HepG2 (cell line): ENCODE results near the gene DAAM1. TPM values are rescaled to one million over a fixed set of nuclear protein-coding genes. Genes with fewer than 3 reads are reported as not detected.

Source experiments
- ATAC-seq: fragments of 200-7000 bp; cut with Tn5 transposase; 3 replicates; pipeline ENCODE4 v1.9.1; 2020; ENCODE audit warnings: mild to moderate bottlenecking, moderate library complexity
- BruUV-seq: library from RNA; stranded (reverse); fragments of 400-500 nt; replicated peaks from 2 replicates; lab custom pipeline; 2021; lab: Mats Ljungman, UMichigan
- CTCF ChIA-PET: fragments of 300-600 bp; formaldehyde crosslinking; extraction: SDS; loops from one replicate; lab custom pipeline; 2021; ENCODE audit warnings: low total read pairs, inconsistent platforms, low intra/inter-chr PET ratio; lab: Yijun Ruan, JAX
- POLR2A ChIA-PET: fragments of 350-600 bp; sonication (Branson Sonifier 250); formaldehyde crosslinking; loops from one replicate; lab custom pipeline; 2020; ENCODE audit warnings: antibody characterized with exemption, inconsistent platforms; lab: Yijun Ruan, JAX
- DNase-seq: peaks from one replicate; pipeline ENCODE4 v3.0.0-alpha.2; 2015; ENCODE audit warnings: low spot score
- FAIRE-seq: peaks from 3 replicates; lab custom pipeline; 2011; peaks lifted over from hg19 to GRCh38; lab: Jason Lieb, UNC
- H2AFZ ChIP-seq: one replicate; pipeline ENCODE4 v1.6.1; 2011; ENCODE audit warnings: low read length, inconsistent platforms
- H3K27ac ChIP-seq: fragments of 300-600 bp; 3 replicates; pipeline ENCODE4 v1.8.0; 2011; ENCODE audit warnings: mixed run types, mild to moderate bottlenecking, mixed read lengths, low read length, inconsistent platforms; ENCODE audit not compliant: insufficient read depth; ENCODE audit errors: extremely low read length
- H3K27me3 ChIP-seq, 2 experiments: fragments of 200-600 bp in 1 of 2; 2 replicates in 1 of 2; 3 replicates in 1 of 2; pipeline versions ENCODE4 v1.6.0 to v1.8.0; 2011; ENCODE audit warnings: low read length in 2 of 2, mild to moderate bottlenecking in 2 of 2, moderate library complexity in 2 of 2, inconsistent platforms in 1 of 2; ENCODE audit not compliant: insufficient read depth in 2 of 2, control insufficient read depth in 1 of 2
- H3K36me3 ChIP-seq, 2 experiments: fragments of 200-600 bp in 1 of 2; replicated peaks in 1 of 2; 2 replicates in 1 of 2; 3 replicates in 1 of 2; pipeline versions ENCODE4 v1.5.1 to v1.8.0; 2011; ENCODE audit warnings: low read length in 2 of 2, inconsistent platforms in 1 of 2; ENCODE audit not compliant: insufficient read depth in 2 of 2, control insufficient read depth in 1 of 2
- H3K4me1 ChIP-seq: 2 replicates; pipeline ENCODE4 v1.5.1; 2012; ENCODE audit warnings: low read length, inconsistent platforms; ENCODE audit not compliant: insufficient read depth
- H3K4me2 ChIP-seq: 2 replicates; pipeline ENCODE4 v1.6.0; 2011; ENCODE audit warnings: low read depth, low read length, inconsistent platforms
- H3K4me3 ChIP-seq, 3 experiments: fragments of 200-600 bp in 1 of 3; sonication (generic), shearing (Covaris generic) in 1 of 3; replicated peaks in 1 of 3; 2 replicates each; pipeline ENCODE4 v1.5.1; 2011 to 2016; ENCODE audit warnings: low read length in 3 of 3, inconsistent platforms in 2 of 3, low read depth in 2 of 3, mild to moderate bottlenecking in 2 of 3, control low read depth in 1 of 3, mixed read lengths in 1 of 3; ENCODE audit not compliant: insufficient read depth in 1 of 3
- H3K79me2 ChIP-seq: one replicate; pipeline ENCODE4 v1.6.1; 2011; ENCODE audit warnings: low read length, inconsistent platforms; ENCODE audit not compliant: insufficient read depth
- H3K9ac ChIP-seq: 2 replicates; pipeline ENCODE4 v1.6.0; 2011; ENCODE audit warnings: mild to moderate bottlenecking, low read depth, low read length, inconsistent platforms; ENCODE audit not compliant: insufficient read depth
- H3K9me3 ChIP-seq: 2 replicates; pipeline ENCODE4 v1.5.1; 2012; ENCODE audit warnings: mild to moderate bottlenecking, low read length
- H4K20me1 ChIP-seq: 2 replicates; pipeline ENCODE4 v1.6.0; 2011; ENCODE audit warnings: inconsistent platforms, mild to moderate bottlenecking, low read length, moderate library complexity; ENCODE audit not compliant: insufficient read depth
- ZNF788 ChIP-seq: sonication (generic); formaldehyde crosslinking; IDR thresholded peaks from 2 replicates; pipeline ENCODE4 v1.5.0; 2020; ENCODE audit warnings: mild to moderate bottlenecking, missing genetic modification reagents, borderline replicate concordance
- WGBS: methylation state at CpG from one replicate; pipeline ENCODE4 v1.1.6; 2017; ENCODE audit warnings: low lambda C conversion rate; 5-methylcytosine and 5-hydroxymethylcytosine counted together
- in situ Hi-C: cut with HindIII; loops from 2 replicates; pipeline ENCODE4 v1.10.0; 2017; ENCODE audit warnings: low pct_unique_long_range_greater_than_20kb; ENCODE audit not compliant: extremely low pct_ligation_motif_present
- intact Hi-C: fragments of 100-400 bp; cut with micrococcal nuclease; formaldehyde crosslinking; loops from one replicate; pipeline ENCODE4 v1.10.0; 2022; ENCODE audit not compliant: unreplicated experiment
- polyA plus RNA-seq, 8 experiments: library from polyadenylated mRNA; depleted of rRNA in 3 of 8; stranded (reverse) in 7 of 8; unstranded in 1 of 8; fragments of >200 nt; fragmentation: Illumina TruSeq in 4 of 8; extraction: Trizol in 4 of 8; gene quantifications; 2 replicates each; pipeline versions ENCODE4 v1.2.1 to v1.2.3, GENCODE V29; 2011 to 2016; ENCODE audit warnings: low read depth in 4 of 8, missing spikeins in 1 of 8, mixed read lengths in 1 of 8; ENCODE audit not compliant: insufficient read depth in 1 of 8
- total RNA-seq, 5 experiments: library from RNA; depleted of rRNA; stranded (reverse); fragments of >200 nt; fragmentation: Illumina TruSeq; extraction: Trizol; gene quantifications; 2 replicates each; pipeline ENCODE4 v1.2.3, GENCODE V29; 2016; ENCODE audit warnings: low read depth in 1 of 5
- TF ChIP-seq, protein P1 (sequence below): fragments of 450-650 bp; IDR thresholded peaks from 2 replicates; pipeline ENCODE4 v1.6.1; 2016
- TF ChIP-seq, protein P2 (sequence below), 2 experiments: fragments of 450-650 bp in 1 of 2; sonication (generic) in 1 of 2; formaldehyde crosslinking in 1 of 2; IDR thresholded peaks; 2 replicates each; pipeline versions ENCODE4 v1.6.1 to v1.8.0; 2016 to 2022; ENCODE audit warnings: antibody characterized with exemption in 1 of 2, mild to moderate bottlenecking in 1 of 2, missing genetic modification reagents in 1 of 2
- TF ChIP-seq, protein P3 (sequence below): sonication (generic); IDR thresholded peaks from 2 replicates; pipeline ENCODE4 v1.6.1; 2016; ENCODE audit warnings: low read depth, borderline replicate concordance

DAAM1 gene
- total and polyA plus RNA-seq, 2 of the 13 experiments (the other 11 are each of a cell fraction or from before 2014, with no cell fraction given), result 10.9 to 24.5 TPM

DNA sequence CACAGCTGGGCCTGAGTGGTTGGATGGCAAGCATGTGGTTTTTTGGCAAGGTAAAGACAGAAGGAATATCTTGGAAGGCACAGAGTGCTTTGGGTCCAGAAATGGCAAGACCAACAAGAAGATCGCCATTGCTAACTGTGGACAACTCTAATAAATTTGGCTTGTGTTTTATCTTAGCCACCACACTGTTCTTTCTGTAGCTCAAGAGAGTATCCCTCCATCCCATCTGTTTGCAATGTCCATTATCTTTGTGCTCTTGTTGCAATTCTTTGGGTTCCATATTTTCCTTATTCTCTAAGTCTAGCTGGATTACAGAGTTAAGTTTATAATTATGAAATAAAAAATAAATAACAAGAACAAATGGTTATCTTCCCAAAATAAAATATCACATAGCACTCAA lies 6.7 kb upstream of the DAAM1 start (continued):
- no peak for TF ChIP-seq ZNF788 (CRISPR knock-in tag)

DNA sequence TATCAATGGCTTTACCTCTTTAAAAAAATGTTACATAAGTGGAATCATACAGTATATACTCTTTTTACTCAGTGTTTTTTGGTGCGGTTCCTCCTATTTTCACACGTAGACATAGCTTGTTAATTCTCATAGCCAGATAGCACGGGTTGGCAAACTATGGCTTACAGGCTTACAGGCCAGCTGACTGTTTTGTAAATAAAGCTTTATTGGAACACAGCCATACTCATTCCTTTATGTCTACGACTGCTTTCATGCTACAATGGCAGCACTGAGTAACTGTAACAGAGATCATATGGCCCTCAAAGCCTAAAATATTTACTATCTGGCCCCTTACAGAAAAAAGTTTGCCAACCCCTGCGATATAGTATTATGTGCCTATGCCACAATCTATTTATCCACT lies 5.8 kb upstream of the DAAM1 start:
- no peak overlapping the region for H2AFZ ChIP-seq
- no peak for FAIRE-seq
- TF ChIP-seq, protein P1, sequence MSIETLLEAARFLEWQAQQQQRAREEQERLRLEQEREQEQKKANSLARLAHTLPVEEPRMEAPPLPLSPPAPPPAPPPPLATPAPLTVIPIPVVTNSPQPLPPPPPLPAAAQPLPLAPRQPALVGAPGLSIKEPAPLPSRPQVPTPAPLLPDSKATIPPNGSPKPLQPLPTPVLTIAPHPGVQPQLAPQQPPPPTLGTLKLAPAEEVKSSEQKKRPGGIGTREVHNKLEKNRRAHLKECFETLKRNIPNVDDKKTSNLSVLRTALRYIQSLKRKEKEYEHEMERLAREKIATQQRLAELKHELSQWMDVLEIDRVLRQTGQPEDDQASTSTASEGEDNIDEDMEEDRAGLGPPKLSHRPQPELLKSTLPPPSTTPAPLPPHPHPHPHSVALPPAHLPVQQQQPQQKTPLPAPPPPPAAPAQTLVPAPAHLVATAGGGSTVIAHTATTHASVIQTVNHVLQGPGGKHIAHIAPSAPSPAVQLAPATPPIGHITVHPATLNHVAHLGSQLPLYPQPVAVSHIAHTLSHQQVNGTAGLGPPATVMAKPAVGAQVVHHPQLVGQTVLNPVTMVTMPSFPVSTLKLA, result no peak
- TF ChIP-seq, protein P2, sequence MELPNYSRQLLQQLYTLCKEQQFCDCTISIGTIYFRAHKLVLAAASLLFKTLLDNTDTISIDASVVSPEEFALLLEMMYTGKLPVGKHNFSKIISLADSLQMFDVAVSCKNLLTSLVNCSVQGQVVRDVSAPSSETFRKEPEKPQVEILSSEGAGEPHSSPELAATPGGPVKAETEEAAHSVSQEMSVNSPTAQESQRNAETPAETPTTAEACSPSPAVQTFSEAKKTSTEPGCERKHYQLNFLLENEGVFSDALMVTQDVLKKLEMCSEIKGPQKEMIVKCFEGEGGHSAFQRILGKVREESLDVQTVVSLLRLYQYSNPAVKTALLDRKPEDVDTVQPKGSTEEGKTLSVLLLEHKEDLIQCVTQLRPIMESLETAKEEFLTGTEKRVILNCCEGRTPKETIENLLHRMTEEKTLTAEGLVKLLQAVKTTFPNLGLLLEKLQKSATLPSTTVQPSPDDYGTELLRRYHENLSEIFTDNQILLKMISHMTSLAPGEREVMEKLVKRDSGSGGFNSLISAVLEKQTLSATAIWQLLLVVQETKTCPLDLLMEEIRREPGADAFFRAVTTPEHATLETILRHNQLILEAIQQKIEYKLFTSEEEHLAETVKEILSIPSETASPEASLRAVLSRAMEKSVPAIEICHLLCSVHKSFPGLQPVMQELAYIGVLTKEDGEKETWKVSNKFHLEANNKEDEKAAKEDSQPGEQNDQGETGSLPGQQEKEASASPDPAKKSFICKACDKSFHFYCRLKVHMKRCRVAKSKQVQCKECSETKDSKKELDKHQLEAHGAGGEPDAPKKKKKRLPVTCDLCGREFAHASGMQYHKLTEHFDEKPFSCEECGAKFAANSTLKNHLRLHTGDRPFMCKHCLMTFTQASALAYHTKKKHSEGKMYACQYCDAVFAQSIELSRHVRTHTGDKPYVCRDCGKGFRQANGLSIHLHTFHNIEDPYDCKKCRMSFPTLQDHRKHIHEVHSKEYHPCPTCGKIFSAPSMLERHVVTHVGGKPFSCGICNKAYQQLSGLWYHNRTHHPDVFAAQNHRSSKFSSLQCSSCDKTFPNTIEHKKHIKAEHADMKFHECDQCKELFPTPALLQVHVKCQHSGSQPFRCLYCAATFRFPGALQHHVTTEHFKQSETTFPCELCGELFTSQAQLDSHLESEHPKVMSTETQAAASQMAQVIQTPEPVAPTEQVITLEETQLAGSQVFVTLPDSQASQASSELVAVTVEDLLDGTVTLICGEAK (IDR thresholded peaks at IDR 0.05), result peak; percentile 54
- TF ChIP-seq, protein P2 (CRISPR knock-in tag; IDR thresholded peaks at IDR 0.05), result peak; percentile 96
- TF ChIP-seq, protein P3, sequence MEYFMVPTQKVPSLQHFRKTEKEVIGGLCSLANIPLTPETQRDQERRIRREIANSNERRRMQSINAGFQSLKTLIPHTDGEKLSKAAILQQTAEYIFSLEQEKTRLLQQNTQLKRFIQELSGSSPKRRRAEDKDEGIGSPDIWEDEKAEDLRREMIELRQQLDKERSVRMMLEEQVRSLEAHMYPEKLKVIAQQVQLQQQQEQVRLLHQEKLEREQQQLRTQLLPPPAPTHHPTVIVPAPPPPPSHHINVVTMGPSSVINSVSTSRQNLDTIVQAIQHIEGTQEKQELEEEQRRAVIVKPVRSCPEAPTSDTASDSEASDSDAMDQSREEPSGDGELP, result 0 out of 2 replicates have a peak, but pooled peaks have one; percentile 17

More for the DNA sequence above, 5.8 kb upstream of the DAAM1 start:
- in situ Hi-C loops, result no loop called here
- Histone ChIP-seq H3K27ac (no peak overlapping the region), H3K4me2 (no peak overlapping the region), H3K4me3 (no peak overlapping the region), H3K27me3 (peaks cover 0 to 10% of the 10 kb centered on the region in 2 experiments; a peak in 2 of 5 replicates), H3K4me1 (peaks cover 10% of the 10 kb centered on the region), H3K9ac (no peak overlapping the region), H3K36me3 (no peaks in the 10 kb centered on the region), H3K9me3 (no peaks in the 10 kb centered on the region), H3K79me2 (no peaks in the 10 kb centered on the region), H4K20me1 (no peaks in the 10 kb centered on the region)
- ChIA-PET CTCF (no interaction called here), POLR2A (no interaction called here)
- no TSS peak for BruUV-seq
- WGBS, result 33% methylated on average over 5 of the region's 5 CpGs
- DNase-seq, result no peak
- intact Hi-C loops, result no loop called here
- ATAC-seq, result no peak
